GM23338 (cell line): Measurements from ENCODE around the gene ERCC3. TPM values are rescaled to one million over a fixed set of nuclear protein-coding genes. Genes with fewer than 3 reads are reported as not detected.

Source experiments
- ATAC-seq: fragments of 200-7000 bp; cut with Tn5 transposase; 3 replicates; pipeline ENCODE4 v1.9.1; 2020
- DNase-seq: peaks from one replicate; pipeline ENCODE4 v3.0.0-alpha.2; 2015; ENCODE audit warnings: low spot score
- H2AFZ ChIP-seq: fragments of 200-600 bp; sonication (generic); 2 replicates; pipeline ENCODE4 v1.8.0; 2016; ENCODE audit warnings: antibody characterized with exemption, mild to moderate bottlenecking, moderate library complexity
- H3F3A ChIP-seq: fragments of 200-600 bp; sonication (generic); replicated peaks from 2 replicates; pipeline ENCODE4 v1.8.0; 2017; ENCODE audit warnings: antibody characterized with exemption, mixed run types, low read depth
- H3K27ac ChIP-seq: fragments of 200-600 bp; sonication (generic); 2 replicates; pipeline ENCODE4 v1.6.1; 2016; ENCODE audit warnings: low read depth
- H3K27me3 ChIP-seq: fragments of 200-600 bp; sonication (generic); 2 replicates; pipeline ENCODE4 v1.8.0; 2016; ENCODE audit warnings: mild to moderate bottlenecking, mixed run types, moderate library complexity; ENCODE audit not compliant: insufficient read depth
- H3K36me3 ChIP-seq: fragments of 200-600 bp; sonication (generic); 2 replicates; pipeline ENCODE4 v1.8.0; 2016; ENCODE audit warnings: mild to moderate bottlenecking; ENCODE audit not compliant: insufficient read depth
- H3K4me1 ChIP-seq: fragments of 200-600 bp; sonication (generic); 2 replicates; pipeline ENCODE4 v1.8.0; 2016; ENCODE audit warnings: mild to moderate bottlenecking, moderate library complexity; ENCODE audit not compliant: insufficient read depth
- H3K4me2 ChIP-seq: fragments of 200-600 bp; sonication (generic); 2 replicates; pipeline ENCODE4 v1.7.1; 2017; ENCODE audit warnings: mixed run types
- H3K4me3 ChIP-seq: fragments of 200-600 bp; sonication (generic); 2 replicates; pipeline ENCODE4 v1.6.1; 2016; ENCODE audit warnings: mixed run types
- H3K79me2 ChIP-seq: fragments of 200-600 bp; sonication (generic); replicated peaks from 2 replicates; pipeline ENCODE4 v1.8.0; 2017; ENCODE audit warnings: mild to moderate bottlenecking; ENCODE audit not compliant: insufficient read depth
- H3K9me2 ChIP-seq: fragments of 200-600 bp; sonication (generic); 2 replicates; pipeline ENCODE4 v1.8.0; 2017; ENCODE audit not compliant: insufficient read depth
- H4K20me1 ChIP-seq: fragments of 200-600 bp; sonication (generic); replicated peaks from 2 replicates; pipeline ENCODE4 v1.8.0; 2017; ENCODE audit warnings: mild to moderate bottlenecking; ENCODE audit not compliant: insufficient read depth
- H3K27ac Mint-ChIP-seq: 2 replicates; pipeline ENCODE4 v1.8.0; 2020; ENCODE audit warnings: inconsistent platforms, mild to moderate bottlenecking, moderate library complexity, mixed read lengths
- H3K27me3 Mint-ChIP-seq: 3 replicates; pipeline ENCODE4 v1.8.0; 2022; ENCODE audit warnings: low read depth, mild to moderate bottlenecking, moderate library complexity, mixed read lengths, inconsistent platforms; ENCODE audit not compliant: insufficient read depth, poor library complexity
- H3K36me3 Mint-ChIP-seq: 3 replicates; pipeline ENCODE4 v1.8.0; 2021; ENCODE audit warnings: low read depth, mild to moderate bottlenecking, inconsistent platforms, moderate library complexity, mixed read lengths
- H3K4me1 Mint-ChIP-seq: 3 replicates; pipeline ENCODE4 v1.8.0; 2020; ENCODE audit warnings: mild to moderate bottlenecking, inconsistent platforms, mixed read lengths
- H3K4me3 Mint-ChIP-seq: 3 replicates; pipeline ENCODE4 v1.8.0; 2021; ENCODE audit warnings: moderate library complexity, mild to moderate bottlenecking, inconsistent platforms, mixed read lengths
- H3K9me3 Mint-ChIP-seq: 3 replicates; pipeline ENCODE4 v1.8.0; 2020; ENCODE audit warnings: moderate library complexity, mild to moderate bottlenecking, inconsistent platforms, mixed read lengths
- CREB1 ChIP-seq: fragments of 250-450 bp; sonication (Bioruptor Pico); IDR thresholded peaks from 2 replicates; pipeline ENCODE4 v1.5.0; 2020; ENCODE audit warnings: low read depth, mild to moderate bottlenecking, moderate library complexity
- EZH2 ChIP-seq: fragments of 200-600 bp; sonication (generic); IDR thresholded peaks from one replicate; pipeline ENCODE4 v1.8.0; 2017; ENCODE audit warnings: antibody characterized with exemption, mild to moderate bottlenecking, low read depth; ENCODE audit not compliant: unreplicated experiment
- EZH2phosphoT487 ChIP-seq: fragments of 200-600 bp; sonication (generic); IDR thresholded peaks from one replicate; pipeline ENCODE4 v1.8.1; 2018; ENCODE audit warnings: antibody characterized with exemption; ENCODE audit not compliant: unreplicated experiment
- JUNB ChIP-seq: IDR thresholded peaks from one replicate; pipeline ENCODE4 v1.6.1; 2016; ENCODE audit warnings: antibody characterized with exemption; ENCODE audit not compliant: unreplicated experiment
- NANOG ChIP-seq: IDR thresholded peaks from 2 replicates; pipeline ENCODE4 v1.6.1; 2016; ENCODE audit warnings: antibody characterized with exemption, borderline replicate concordance
- POLR2AphosphoS5 ChIP-seq: IDR thresholded peaks from 2 replicates; pipeline ENCODE4 v1.6.1; 2016; ENCODE audit warnings: antibody characterized with exemption, low read depth
- STAT1 ChIP-seq: IDR thresholded peaks from one replicate; pipeline ENCODE4 v1.6.1; 2016; ENCODE audit warnings: antibody characterized with exemption; ENCODE audit not compliant: unreplicated experiment
- ZNF114 ChIP-seq: fragments of 250-450 bp; sonication (Bioruptor Pico); IDR thresholded peaks from 2 replicates; pipeline ENCODE4 v1.5.0; 2020; ENCODE audit warnings: mild to moderate bottlenecking, moderate library complexity
- ZNF331 ChIP-seq: fragments of 250-450 bp; sonication (Bioruptor Pico); IDR thresholded peaks from 2 replicates; pipeline ENCODE4 v1.5.0; 2020; ENCODE audit warnings: low read depth, mild to moderate bottlenecking, moderate library complexity
- polyA plus RNA-seq: library from polyadenylated mRNA; unstranded; fragments of >200 nt; fragmentation: Nextera tagmentation; extraction: Ambion mirVana; gene quantifications from 2 replicates; pipeline ENCODE4 v1.2.1, GENCODE V29; 2016
- total RNA-seq: library from RNA; depleted of rRNA; stranded (reverse); fragments of >200 nt; shearing (Covaris generic); gene quantifications from 2 replicates; pipeline ENCODE4 v1.2.3, GENCODE V29; 2014
- TF ChIP-seq, protein P1 (sequence below): IDR thresholded peaks from 2 replicates; pipeline ENCODE4 v1.6.1; 2016; ENCODE audit warnings: antibody characterized with exemption
- TF ChIP-seq, protein P2 (sequence below): IDR thresholded peaks from one replicate; pipeline ENCODE4 v1.6.1; 2018; ENCODE audit warnings: antibody characterized with exemption; ENCODE audit not compliant: unreplicated experiment

The ERCC3 gene
- total and polyA plus RNA-seq, 2 experiments from 2014 or later, result 35.1 to 62.7 TPM

DNA sequence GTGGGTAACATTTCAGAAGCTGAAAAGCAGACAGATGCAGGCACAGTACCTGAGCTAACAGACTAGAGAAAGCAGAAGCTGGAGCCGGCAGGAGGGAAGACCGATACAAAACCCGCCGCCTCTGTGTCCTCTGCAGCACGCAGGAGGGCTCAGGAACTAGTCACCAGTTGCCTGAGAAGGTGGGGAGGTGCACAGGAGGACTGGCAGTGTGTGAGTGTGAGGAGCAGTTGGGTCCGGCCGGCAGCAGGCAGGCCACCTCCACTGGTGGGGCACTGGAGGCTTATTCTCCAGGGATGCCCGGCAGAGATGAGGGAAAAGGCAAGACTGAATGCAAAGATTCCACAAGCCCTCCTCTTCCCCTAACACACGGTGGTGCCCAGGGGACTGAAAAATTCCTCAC lies 18.2 kb downstream of the ERCC3 start:
- no peaks in the 10 kb centered on the region for H3K9me2 ChIP-seq
- peaks cover 45% of the 10 kb centered on the region for H3K36me3 ChIP-seq
- no peaks in the 10 kb centered on the region for H3K4me1 Mint-ChIP-seq

DNA sequence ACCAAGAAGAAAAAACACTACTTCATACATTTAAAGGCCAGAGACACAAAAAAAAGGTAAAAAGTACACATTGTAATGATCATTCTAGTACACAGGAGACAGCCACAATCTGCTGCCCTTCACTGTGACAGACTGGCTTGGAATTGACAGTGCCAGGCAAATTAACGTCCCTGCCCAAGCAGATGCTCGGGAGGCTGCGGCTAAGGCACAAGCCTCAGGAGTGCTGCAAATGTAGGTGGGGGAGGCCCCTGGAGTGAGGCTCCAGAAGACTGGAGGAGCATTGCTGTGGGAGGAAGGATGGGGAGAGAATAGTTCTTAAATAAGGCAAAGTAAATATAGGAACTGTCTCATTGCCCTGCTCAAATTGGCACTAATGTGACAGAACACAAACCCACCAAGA lies 18.6 kb downstream of the ERCC3 start:
- Histone ChIP-seq H3K36me3 (peaks cover 46% of the 10 kb centered on the region), H3K4me1 (no peaks in the 10 kb centered on the region), H3K79me2 (peaks cover 4% of the 10 kb centered on the region; the same call in 1 of the 2 replicates), H4K20me1 (peaks cover 3% of the 10 kb centered on the region), H3K9me2 (no peaks in the 10 kb centered on the region), H3K4me3 (no peak overlapping the region), H3K4me2 (no peak overlapping the region), H3K27me3 (no peaks in the 10 kb centered on the region), H3K27ac (no peak overlapping the region), H2AFZ (no peak overlapping the region), H3F3A (no peaks in the 10 kb centered on the region)
- ATAC-seq, result no peak
- H3K27me3 Mint-ChIP-seq, result peaks cover 7% of the 10 kb centered on the region
- no peak overlapping the region for H3K4me3 Mint-ChIP-seq
- no peak for DNase-seq
- no peak overlapping the region for H3K27ac Mint-ChIP-seq
- H3K4me1 Mint-ChIP-seq, result no peaks in the 10 kb centered on the region
- peaks cover 91% of the 10 kb centered on the region for H3K36me3 Mint-ChIP-seq
- no peaks in the 10 kb centered on the region for H3K9me3 Mint-ChIP-seq
- TF ChIP-seq, protein P1, sequence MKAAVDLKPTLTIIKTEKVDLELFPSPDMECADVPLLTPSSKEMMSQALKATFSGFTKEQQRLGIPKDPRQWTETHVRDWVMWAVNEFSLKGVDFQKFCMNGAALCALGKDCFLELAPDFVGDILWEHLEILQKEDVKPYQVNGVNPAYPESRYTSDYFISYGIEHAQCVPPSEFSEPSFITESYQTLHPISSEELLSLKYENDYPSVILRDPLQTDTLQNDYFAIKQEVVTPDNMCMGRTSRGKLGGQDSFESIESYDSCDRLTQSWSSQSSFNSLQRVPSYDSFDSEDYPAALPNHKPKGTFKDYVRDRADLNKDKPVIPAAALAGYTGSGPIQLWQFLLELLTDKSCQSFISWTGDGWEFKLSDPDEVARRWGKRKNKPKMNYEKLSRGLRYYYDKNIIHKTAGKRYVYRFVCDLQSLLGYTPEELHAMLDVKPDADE, result no peak
- TF ChIP-seq CREB1 (CRISPR knock-in tag) (no peak), EZH2phosphoT487 (no peak), POLR2AphosphoS5 (no peak), EZH2 (no peak)
- TF ChIP-seq, protein P2, sequence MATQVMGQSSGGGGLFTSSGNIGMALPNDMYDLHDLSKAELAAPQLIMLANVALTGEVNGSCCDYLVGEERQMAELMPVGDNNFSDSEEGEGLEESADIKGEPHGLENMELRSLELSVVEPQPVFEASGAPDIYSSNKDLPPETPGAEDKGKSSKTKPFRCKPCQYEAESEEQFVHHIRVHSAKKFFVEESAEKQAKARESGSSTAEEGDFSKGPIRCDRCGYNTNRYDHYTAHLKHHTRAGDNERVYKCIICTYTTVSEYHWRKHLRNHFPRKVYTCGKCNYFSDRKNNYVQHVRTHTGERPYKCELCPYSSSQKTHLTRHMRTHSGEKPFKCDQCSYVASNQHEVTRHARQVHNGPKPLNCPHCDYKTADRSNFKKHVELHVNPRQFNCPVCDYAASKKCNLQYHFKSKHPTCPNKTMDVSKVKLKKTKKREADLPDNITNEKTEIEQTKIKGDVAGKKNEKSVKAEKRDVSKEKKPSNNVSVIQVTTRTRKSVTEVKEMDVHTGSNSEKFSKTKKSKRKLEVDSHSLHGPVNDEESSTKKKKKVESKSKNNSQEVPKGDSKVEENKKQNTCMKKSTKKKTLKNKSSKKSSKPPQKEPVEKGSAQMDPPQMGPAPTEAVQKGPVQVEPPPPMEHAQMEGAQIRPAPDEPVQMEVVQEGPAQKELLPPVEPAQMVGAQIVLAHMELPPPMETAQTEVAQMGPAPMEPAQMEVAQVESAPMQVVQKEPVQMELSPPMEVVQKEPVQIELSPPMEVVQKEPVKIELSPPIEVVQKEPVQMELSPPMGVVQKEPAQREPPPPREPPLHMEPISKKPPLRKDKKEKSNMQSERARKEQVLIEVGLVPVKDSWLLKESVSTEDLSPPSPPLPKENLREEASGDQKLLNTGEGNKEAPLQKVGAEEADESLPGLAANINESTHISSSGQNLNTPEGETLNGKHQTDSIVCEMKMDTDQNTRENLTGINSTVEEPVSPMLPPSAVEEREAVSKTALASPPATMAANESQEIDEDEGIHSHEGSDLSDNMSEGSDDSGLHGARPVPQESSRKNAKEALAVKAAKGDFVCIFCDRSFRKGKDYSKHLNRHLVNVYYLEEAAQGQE, result no peak

More for the DNA sequence above, 18.2 kb downstream of the ERCC3 start:
- H3K79me2 ChIP-seq, result peaks cover 4% of the 10 kb centered on the region
- no peak for TF ChIP-seq EZH2
- TF ChIP-seq JUNB, result no peak
- TF ChIP-seq ZNF331 (CRISPR knock-in tag), result no peak
- no peak for TF ChIP-seq CREB1 (CRISPR knock-in tag)
- TF ChIP-seq POLR2AphosphoS5, result no peak
- TF ChIP-seq, protein P2, result no peak
- no peak for TF ChIP-seq EZH2phosphoT487
- TF ChIP-seq STAT1, result no peak
- TF ChIP-seq ZNF114, result no peak
- no peak for TF ChIP-seq NANOG
- H3K4me2 ChIP-seq, result no peak overlapping the region
- no peak for ATAC-seq
- peaks cover 3% of the 10 kb centered on the region for H4K20me1 ChIP-seq
- H3K4me3 ChIP-seq, result no peak overlapping the region
- H3K36me3 Mint-ChIP-seq, result peaks cover 88% of the 10 kb centered on the region
- H3F3A ChIP-seq, result no peaks in the 10 kb centered on the region
- H3K27me3 ChIP-seq, result no peaks in the 10 kb centered on the region
- H3K27ac ChIP-seq, result no peak overlapping the region
- H3K9me3 Mint-ChIP-seq, result no peaks in the 10 kb centered on the region
- no peak for DNase-seq
- H3K27ac Mint-ChIP-seq, result no peak overlapping the region
- peaks cover 7% of the 10 kb centered on the region for H3K27me3 Mint-ChIP-seq
- no peak overlapping the region for H3K4me3 Mint-ChIP-seq
- H3K4me1 ChIP-seq, result no peaks in the 10 kb centered on the region
- H2AFZ ChIP-seq, result no peak overlapping the region
